GM21529 (cell line): Measurements from ENCODE around the gene ACOX2.
A peak's percentile ranks its signal among the peaks of the same experiment; 100 is the strongest.

Experiments used
- ATAC-seq: cut with Tn5 transposase; IDR thresholded peaks from one replicate; pipeline ENCODE4 v1.9.1; 2021; ENCODE audit not compliant: unreplicated experiment

Gene ACOX2

DNA sequence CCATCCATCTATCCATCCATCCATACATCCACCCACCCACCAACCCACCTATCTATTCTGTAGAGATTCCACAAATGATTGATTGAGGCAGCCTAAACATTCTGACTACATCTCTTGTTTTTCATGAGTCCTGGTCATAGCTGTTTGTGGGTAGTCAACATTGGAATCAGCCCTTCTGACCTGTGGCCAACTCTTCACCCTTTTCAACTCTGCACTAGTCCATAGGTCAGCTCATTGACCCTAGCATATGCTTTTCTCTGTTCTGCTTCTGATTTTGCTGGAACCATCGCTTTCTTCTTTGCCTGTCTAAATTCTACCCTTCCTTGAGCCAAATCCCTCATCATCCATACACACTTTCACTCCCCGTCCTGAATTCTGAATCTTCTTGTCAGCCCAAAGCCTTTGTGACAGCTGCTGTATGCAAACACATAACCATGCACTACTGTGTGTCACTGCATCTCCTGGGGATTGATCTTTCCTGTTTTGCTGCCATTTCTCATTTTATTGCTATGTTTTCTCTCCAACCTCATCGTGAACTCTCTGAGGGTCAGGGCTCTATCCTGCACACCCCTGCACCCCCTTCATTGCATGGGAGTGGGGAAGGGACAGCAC lies 61.9 kb downstream of the ACOX2 start:
- no peak for ATAC-seq

DNA sequence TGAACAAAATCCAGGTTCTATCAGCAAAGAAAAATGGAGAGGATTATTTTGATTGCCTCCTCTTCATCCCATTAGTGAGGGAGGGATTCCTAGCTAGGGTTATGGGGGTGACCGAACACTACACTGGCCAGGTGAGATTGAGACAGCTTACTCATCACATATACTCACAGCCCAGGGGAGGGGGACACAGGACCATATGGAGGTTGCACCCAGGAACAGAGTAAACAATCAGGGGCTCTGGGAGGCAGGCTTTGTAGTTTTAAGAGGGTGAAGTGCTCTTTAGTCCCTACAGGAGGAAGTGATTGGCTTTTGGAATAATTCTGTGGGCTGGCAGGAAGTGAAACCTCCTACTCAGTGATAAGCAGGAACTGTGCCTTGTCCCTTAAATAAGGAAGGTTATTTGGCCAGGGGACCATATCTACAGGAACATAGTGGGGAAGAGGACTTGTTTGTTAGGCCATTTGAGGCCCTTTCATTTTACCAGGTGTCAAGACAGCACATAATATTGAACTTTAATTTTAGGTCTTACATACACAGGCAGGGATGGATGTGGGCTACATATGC lies 62.6 kb downstream of the ACOX2 start:
- no peak for ATAC-seq

- no peak for ATAC-seq
These were observed 63.7 kb downstream of the ACOX2 start for GRCh38 chr3:58473275-58473674.

DNA sequence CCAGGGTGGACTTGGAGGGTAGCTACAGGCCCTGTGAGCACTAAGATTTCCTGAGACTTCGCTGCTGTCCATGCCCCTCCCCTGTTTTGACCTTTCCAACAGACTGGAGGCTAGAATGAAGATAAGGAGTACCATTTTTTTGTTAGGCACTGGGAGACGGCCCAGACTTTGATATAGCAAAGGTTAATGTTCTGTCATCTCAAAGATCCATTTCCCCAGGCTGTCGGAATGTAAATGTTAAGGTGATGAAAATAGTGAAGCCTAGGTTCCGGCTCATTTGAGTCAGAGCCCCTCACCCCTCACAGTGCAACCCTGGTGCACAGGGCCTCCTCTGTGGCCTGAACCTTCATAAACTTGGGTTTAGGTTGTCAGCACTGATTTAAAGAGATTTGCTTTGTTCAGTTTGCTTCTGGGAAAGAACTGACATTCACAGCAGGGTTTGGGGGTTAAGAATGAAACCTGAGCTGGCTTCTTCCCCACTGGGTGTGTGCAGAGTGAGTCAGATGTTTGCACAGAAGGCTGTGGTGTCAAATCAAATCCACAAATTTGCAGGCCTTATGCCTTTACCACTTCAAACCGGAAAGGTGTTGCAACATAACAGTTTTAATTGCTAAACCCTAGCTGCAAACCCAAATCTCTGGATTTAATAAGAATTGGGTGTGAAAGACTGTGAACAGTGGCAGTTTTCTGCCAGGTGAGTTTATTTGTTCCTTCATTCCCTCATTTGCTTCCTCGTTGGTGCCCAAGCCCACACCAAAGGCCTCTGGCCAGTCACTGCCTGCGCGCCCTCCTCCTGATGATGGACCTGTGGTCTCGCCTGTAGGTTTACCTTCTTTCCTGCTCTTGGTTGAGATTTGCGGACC lies 65.7 kb downstream of the ACOX2 start:
- no peak for ATAC-seq

- ATAC-seq: no peak
These were observed 66.5 kb downstream of the ACOX2 start for GRCh38 chr3:58470363-58471024.

- ATAC-seq: no peak
These were observed 67.9 kb downstream of the ACOX2 start for GRCh38 chr3:58469096-58469495.

GRCh38 chr3:58466899-58467563 lies 70.0 kb downstream of the ACOX2 start:
- ATAC-seq: no peak

DNA sequence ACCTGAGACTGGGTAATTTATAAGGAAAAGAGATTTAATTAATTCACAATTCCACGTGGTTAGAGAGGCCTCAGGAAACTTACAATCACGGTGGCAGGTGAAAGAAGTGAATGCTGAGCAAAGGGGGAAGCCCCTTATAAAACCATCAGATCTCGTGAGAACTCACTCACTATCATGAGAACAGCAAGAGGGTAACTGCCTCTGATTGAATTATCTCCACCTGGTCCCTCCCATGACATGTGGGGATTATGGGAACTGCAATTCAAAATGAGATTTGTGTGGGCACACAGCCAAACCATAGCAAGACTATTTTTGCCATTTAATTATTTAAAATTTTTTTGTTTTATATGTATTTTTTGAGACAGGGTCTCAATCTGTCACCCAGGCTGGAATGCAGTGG lies 72.1 kb downstream of the ACOX2 start:
- no peak for ATAC-seq

DNA sequence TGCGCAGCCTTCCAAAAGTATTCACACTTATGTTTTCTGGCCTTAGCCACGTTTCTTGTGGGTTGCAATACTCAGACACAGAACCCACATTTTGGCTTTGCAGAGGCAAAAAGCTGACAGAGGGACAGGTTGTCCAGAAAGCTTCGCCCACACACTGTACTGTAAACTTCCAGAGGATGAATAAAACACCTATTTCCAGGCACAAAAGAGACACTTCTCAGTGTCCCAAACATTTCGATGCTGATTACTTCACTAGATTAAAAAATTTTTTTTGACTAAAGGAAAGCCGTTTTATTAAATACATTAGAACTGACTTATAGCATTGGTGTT lies 73.1 kb downstream of the ACOX2 start:
- no peak for ATAC-seq

GRCh38 chr3:58463181-58463941 lies 73.6 kb downstream of the ACOX2 start:
- peak; percentile 92 for ATAC-seq

- no peak for ATAC-seq
These were observed 74.2 kb downstream of the ACOX2 start for GRCh38 chr3:58462829-58463180.

GRCh38 chr3:58459160-58459559 lies 77.8 kb downstream of the ACOX2 start:
- no peak for ATAC-seq
